Activated B cell treated with CpG ODN at 0.5 μM for 24 hours (primary cell): Measurements from ENCODE around the gene MGRN1. TPM values are rescaled to one million over a fixed set of nuclear protein-coding genes. Genes with fewer than 3 reads are reported as not detected.
"Not testable (repeated sequence)": the region's sequence is repeated elsewhere in the genome, so short reads cannot be mapped to it uniquely, and the experiment has no call there.

ENCODE experiments used
- ATAC-seq: fragments of 200-7000 bp; cut with Tn5 transposase; one replicate; pipeline ENCODE4 v1.10.0; 2021; ENCODE audit warnings: low read depth, mild to moderate bottlenecking, moderate library complexity
- CTCF ChIA-PET: fragments of 350-600 bp; sonication (Branson Sonifier 250); formaldehyde crosslinking; loops from one replicate; lab custom pipeline; 2021; ENCODE audit warnings: antibody characterized with exemption; lab: Charles Lee
- POLR2A ChIA-PET: fragments of 350-600 bp; sonication (Branson Sonifier 250); formaldehyde crosslinking; loops from one replicate; lab custom pipeline; 2021; ENCODE audit warnings: antibody characterized with exemption; lab: Charles Lee
- DNase-seq: peaks from one replicate; pipeline ENCODE4 v3.0.0; 2022
- H3K27ac Mint-ChIP-seq: one replicate; pipeline ENCODE4 v1.8.0; 2020; ENCODE audit warnings: mixed read lengths
- H3K27me3 Mint-ChIP-seq: one replicate; pipeline ENCODE4 v1.8.0; 2021; ENCODE audit warnings: mixed read lengths
- H3K36me3 Mint-ChIP-seq: one replicate; pipeline ENCODE4 v1.8.0; 2021; ENCODE audit warnings: low read depth, mixed read lengths
- H3K4me1 Mint-ChIP-seq: one replicate; pipeline ENCODE4 v1.8.0; 2021; ENCODE audit warnings: mixed read lengths
- H3K4me3 Mint-ChIP-seq: one replicate; pipeline ENCODE4 v1.8.0; 2020; ENCODE audit warnings: mild to moderate bottlenecking, mixed read lengths
- H3K9me3 Mint-ChIP-seq: one replicate; pipeline ENCODE4 v1.8.0; 2020; ENCODE audit warnings: mixed read lengths
- CTCF ChIP-seq: fragments of 200-600 bp; IDR thresholded peaks from one replicate; pipeline ENCODE4 v1.8.0; 2022; ENCODE audit warnings: antibody characterized with exemption, mild to moderate bottlenecking
- intact Hi-C: fragments of 100-400 bp; cut with micrococcal nuclease; formaldehyde crosslinking; loops from one replicate; pipeline ENCODE4 v1.15.1; 2024
- total RNA-seq: library from RNA; stranded (reverse); gene quantifications from 2 replicates; pipeline ENCODE4 v1.2.3, GENCODE V29; 2022

Gene MGRN1
- total RNA-seq, 1 donor from 2014 or later, result 88.6 TPM

DNA sequence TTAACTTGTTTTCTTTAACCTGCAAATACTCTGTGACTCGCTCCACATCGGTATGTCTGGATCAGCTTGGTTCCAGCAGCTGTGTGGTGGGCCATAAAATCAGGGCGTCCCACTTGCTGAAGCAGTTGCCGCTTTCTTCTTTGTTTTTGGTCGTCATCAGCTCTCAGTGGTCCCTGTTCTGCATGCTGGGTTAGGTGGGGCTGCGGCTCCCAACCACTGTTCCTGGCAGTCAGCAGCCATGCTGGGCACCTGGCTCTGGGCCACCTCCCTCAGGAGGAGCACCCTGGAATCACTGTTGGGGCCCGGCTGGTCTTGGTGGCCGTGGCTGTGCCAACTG lies 23.0 kb downstream of the MGRN1 start:
- TF ChIP-seq CTCF, result no peak
- DNase-seq (no peak), ATAC-seq (no peak)
- ChIA-PET CTCF (no interaction called here), POLR2A (no interaction called here)
- Mint-ChIP-seq H3K4me3 (no peak overlapping the region), H3K27me3 (no peaks in the 10 kb centered on the region), H3K4me1 (peaks cover 27% of the 10 kb centered on the region), H3K36me3 (peaks cover 35% of the 10 kb centered on the region), H3K9me3 (no peaks in the 10 kb centered on the region), H3K27ac (no peak overlapping the region)
- intact Hi-C loops, result no loop called here

GRCh38 chr16:4648917-4649316 lies 24.3 kb downstream of the MGRN1 start:
- intact Hi-C loops, result no loop called here
- peaks cover 27% of the 10 kb centered on the region for H3K4me1 Mint-ChIP-seq

DNA sequence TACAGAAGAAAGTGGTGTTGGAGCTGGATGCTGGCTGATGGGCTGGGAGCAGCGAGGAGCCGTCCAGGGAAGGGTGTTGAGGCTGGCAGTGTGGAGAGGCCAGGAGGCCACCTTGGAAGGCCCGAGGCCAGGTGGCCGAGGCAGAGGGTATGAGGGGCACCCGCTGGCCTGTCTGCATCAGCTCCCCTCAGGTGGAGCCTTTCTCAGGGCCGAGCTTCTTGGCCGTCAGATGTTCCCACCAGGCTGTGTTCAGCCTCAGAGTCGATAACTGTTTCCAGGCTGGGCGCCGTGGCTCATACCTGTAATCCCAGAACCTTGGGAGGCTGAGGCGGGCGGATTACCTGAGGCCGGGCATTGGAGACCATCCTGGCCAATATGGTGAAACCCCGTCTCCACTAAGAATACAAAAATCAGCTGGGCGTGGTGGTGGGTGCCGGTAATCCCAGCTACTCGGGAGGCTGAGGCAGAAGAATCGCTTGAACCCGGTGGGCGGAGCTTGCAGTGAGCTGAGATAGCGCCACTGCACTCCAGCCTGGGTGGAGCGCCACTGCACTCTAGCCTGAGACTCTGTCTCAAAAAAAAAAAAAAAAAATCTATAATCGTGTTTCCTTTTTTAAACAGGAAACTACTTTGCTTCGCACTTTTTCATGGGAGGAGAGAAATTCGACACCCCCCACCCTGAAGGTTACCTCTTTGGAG lies 25.3 kb downstream of the MGRN1 start:
- POLR2A ChIA-PET, result no interaction called here
- no peak overlapping the region for H3K27ac Mint-ChIP-seq
- no peak overlapping the region for H3K4me3 Mint-ChIP-seq
- no peak for TF ChIP-seq CTCF
- intact Hi-C loops, result loop anchor here (1.0 to 2.0 kb wide), 4 partner anchors 25 to 144 kb away; partner anchors contain the start of genes MGRN1 and NUDT16L1
- ATAC-seq, result no peak
- CTCF ChIA-PET, result interaction anchor here (0.6 to 1.2 kb wide), 5 partner anchors 26 to 326 kb away, joined by 3 to 6 read pairs (median 3); partner anchors contain the start of gene MGRN1
- H3K27me3 Mint-ChIP-seq, result no peaks in the 10 kb centered on the region
- H3K9me3 Mint-ChIP-seq, result no peaks in the 10 kb centered on the region
- H3K4me1 Mint-ChIP-seq, result peaks cover 27% of the 10 kb centered on the region
- DNase-seq, result no peak
- H3K36me3 Mint-ChIP-seq, result peaks cover 54% of the 10 kb centered on the region

More at GRCh38 chr16:4648917-4649316, 24.3 kb downstream of the MGRN1 start:
- Mint-ChIP-seq H3K36me3 (peaks cover 45% of the 10 kb centered on the region), H3K27me3 (no peaks in the 10 kb centered on the region), H3K27ac (no peak overlapping the region), H3K4me3 (no peak overlapping the region), H3K9me3 (no peaks in the 10 kb centered on the region)
- CTCF ChIA-PET, result interaction anchor here (0.6 kb wide), 1 partner anchor 31 kb away, joined by 3 read pairs; no protein-coding TSS in a partner anchor
- no peak for ATAC-seq
- POLR2A ChIA-PET, result no interaction called here
- DNase-seq, result no peak
- no peak for TF ChIP-seq CTCF

- CTCF ChIA-PET, result interaction anchor here (0.9 to 1.2 kb wide), 5 partner anchors 27 to 325 kb away, joined by 3 to 6 read pairs (median 3); partner anchors contain the start of gene MGRN1
- peaks cover 27% of the 10 kb centered on the region for H3K4me1 Mint-ChIP-seq
- POLR2A ChIA-PET, H3K27ac Mint-ChIP-seq, H3K9me3 Mint-ChIP-seq, H3K27me3 Mint-ChIP-seq, H3K4me3 Mint-ChIP-seq: not testable (repeated sequence)
- DNase-seq, result peak; percentile 61
- peaks cover 55% of the 10 kb centered on the region for H3K36me3 Mint-ChIP-seq
- ATAC-seq, result peak; percentile 52
- intact Hi-C loops, result loop anchor here (1.0 to 2.0 kb wide), 4 partner anchors 26 to 144 kb away; partner anchors contain the start of genes MGRN1 and NUDT16L1
Observed at GRCh38 chr16:4650443-4651074, 25.9 kb downstream of the MGRN1 start.

- H3K9me3 Mint-ChIP-seq, result no peaks in the 10 kb centered on the region
- intact Hi-C loops, result loop anchor here (2.0 kb wide), 2 partner anchors 27 to 41 kb away; partner anchors contain the start of genes MGRN1 and NUDT16L1
Observed at GRCh38 chr16:4651827-4652226, 27.2 kb downstream of the MGRN1 start.

More at GRCh38 chr16:4651827-4652226, 27.2 kb downstream of the MGRN1 start:
- no peaks in the 10 kb centered on the region for H3K27me3 Mint-ChIP-seq
- ChIA-PET POLR2A (interaction anchor here (0.8 kb wide), 1 partner anchor 497 kb away, joined by 3 read pairs; no protein-coding TSS in a partner anchor), CTCF (no interaction called here)
- peak overlapping the region; percentile 61 for H3K27ac Mint-ChIP-seq
- H3K4me3 Mint-ChIP-seq, result no peak overlapping the region
- no peak for TF ChIP-seq CTCF
- peaks cover 61% of the 10 kb centered on the region for H3K36me3 Mint-ChIP-seq
- DNase-seq (peak; percentile 41), ATAC-seq (peak; percentile 82)
- H3K4me1 Mint-ChIP-seq, result peaks cover 27% of the 10 kb centered on the region
